Body of pancreas (tissue), 4 donors: ENCODE data around the gene TMEM225B. TPM values are rescaled to one million over a fixed set of nuclear protein-coding genes. Genes with fewer than 3 reads are reported as not detected.
"Not testable (repeated sequence)": the region's sequence is repeated elsewhere in the genome, so short reads cannot be mapped to it uniquely, and the experiment has no call there.

Source experiments
- ATAC-seq: fragments of 150-250 bp; one replicate; pipeline ENCODE4 v1.9.1; 2016
- DNase-seq, 4 donors: peaks; one replicate each; pipeline ENCODE4 v3.0.0-alpha.2; 2019
- H3K27ac ChIP-seq, 4 donors: fragments of 200-600 bp; sonication (generic); 1 replicate in 3 of 4; 2 replicates in 1 of 4; pipeline versions ENCODE4 v1.5.1 to v1.6.1; 2016 to 2019; ENCODE audit warnings: mild to moderate bottlenecking in 1 of 4, mixed read lengths in 1 of 4, moderate library complexity in 1 of 4
- H3K27me3 ChIP-seq, 2 donors: fragments of 200-600 bp; sonication (generic); one replicate each; pipeline ENCODE4 v1.6.0; 2016; ENCODE audit warnings: mild to moderate bottlenecking in 1 of 2
- H3K36me3 ChIP-seq, 2 donors: fragments of 200-600 bp; sonication (generic); replicated peaks in 1 of 2; 2 replicates each; pipeline ENCODE4 v1.5.1; 2016; ENCODE audit warnings: low read depth in 2 of 2; ENCODE audit not compliant: insufficient read depth in 1 of 2
- H3K4me1 ChIP-seq: fragments of 200-600 bp; sonication (generic); one replicate; pipeline ENCODE4 v1.6.0; 2016
- H3K4me3 ChIP-seq, 2 donors: fragments of 200-600 bp; sonication (generic); 1 replicate in 1 of 2; 2 replicates in 1 of 2; pipeline ENCODE4 v1.5.1; 2016 to 2019
- H3K9me3 ChIP-seq, 3 donors: fragments of 200-600 bp; sonication (generic); 1 replicate in 2 of 3; 2 replicates in 1 of 3; pipeline ENCODE4 v1.5.1; 2016
- POLR2A ChIP-seq, 3 donors: fragments of 450-650 bp; IDR thresholded peaks; one replicate each; pipeline ENCODE4 v1.6.1; 2016; ENCODE audit warnings: antibody characterized with exemption in 3 of 3, mild to moderate bottlenecking in 2 of 3
- WGBS, 2 donors: methylation state at CpG; one replicate each; pipeline ENCODE4 v1.1.5; 2017; 5-methylcytosine and 5-hydroxymethylcytosine counted together
- intact Hi-C: fragments of 100-400 bp; cut with DNase I; formaldehyde crosslinking; loops from one replicate; pipeline ENCODE4 v1.15.1; 2023
- total RNA-seq, 2 donors: library from RNA; depleted of rRNA; stranded (reverse); fragments of >200 nt; gene quantifications; one replicate each; pipeline ENCODE4 v1.1.0, GENCODE V29; 2016
- TF ChIP-seq, protein P1 (sequence below), 7 experiments: fragments of 450-650 bp in 4 of 7; fragments of 200-600 bp in 3 of 7; sonication (generic) in 3 of 7; IDR thresholded peaks; one replicate each; pipeline ENCODE4 v1.5.1; 2016 to 2019; ENCODE audit warnings: antibody characterized with exemption in 7 of 7

Gene TMEM225B
- total RNA-seq, 2 donors from 2014 or later, result 0.52 TPM; not detected in 1

DNA sequence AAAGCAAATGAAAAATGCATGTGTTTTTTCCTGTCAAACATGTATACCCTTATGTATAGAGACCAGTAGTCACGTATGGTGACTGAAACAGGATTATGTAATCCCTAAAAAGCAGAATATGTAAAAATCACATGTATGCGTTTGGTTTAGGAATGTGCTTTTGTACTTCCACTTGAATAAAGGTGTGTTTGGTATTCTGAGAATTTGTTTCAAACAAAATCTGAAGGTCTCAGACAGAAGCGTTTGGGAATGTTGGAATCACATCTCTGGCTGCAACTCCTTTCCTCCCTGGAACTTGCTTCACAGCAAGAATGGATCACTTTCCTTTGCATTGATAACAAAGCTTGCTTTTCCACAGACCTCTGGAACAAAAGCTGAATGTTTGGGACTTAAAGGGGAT lies 21.8 kb upstream of the TMEM225B start:
- ATAC-seq, result no peak
- Histone ChIP-seq H3K4me3 (no peak overlapping the region), H3K4me1 (peaks cover 14% of the 10 kb centered on the region), H3K27ac (no peak overlapping the region), H3K36me3 (peaks cover 0 to 16% of the 10 kb centered on the region in 2 donors), H3K27me3 (no peaks in the 10 kb centered on the region), H3K9me3 (no peaks in the 10 kb centered on the region)
- no peak for DNase-seq
- intact Hi-C loops, result no loop called here
- TF ChIP-seq, protein P1, sequence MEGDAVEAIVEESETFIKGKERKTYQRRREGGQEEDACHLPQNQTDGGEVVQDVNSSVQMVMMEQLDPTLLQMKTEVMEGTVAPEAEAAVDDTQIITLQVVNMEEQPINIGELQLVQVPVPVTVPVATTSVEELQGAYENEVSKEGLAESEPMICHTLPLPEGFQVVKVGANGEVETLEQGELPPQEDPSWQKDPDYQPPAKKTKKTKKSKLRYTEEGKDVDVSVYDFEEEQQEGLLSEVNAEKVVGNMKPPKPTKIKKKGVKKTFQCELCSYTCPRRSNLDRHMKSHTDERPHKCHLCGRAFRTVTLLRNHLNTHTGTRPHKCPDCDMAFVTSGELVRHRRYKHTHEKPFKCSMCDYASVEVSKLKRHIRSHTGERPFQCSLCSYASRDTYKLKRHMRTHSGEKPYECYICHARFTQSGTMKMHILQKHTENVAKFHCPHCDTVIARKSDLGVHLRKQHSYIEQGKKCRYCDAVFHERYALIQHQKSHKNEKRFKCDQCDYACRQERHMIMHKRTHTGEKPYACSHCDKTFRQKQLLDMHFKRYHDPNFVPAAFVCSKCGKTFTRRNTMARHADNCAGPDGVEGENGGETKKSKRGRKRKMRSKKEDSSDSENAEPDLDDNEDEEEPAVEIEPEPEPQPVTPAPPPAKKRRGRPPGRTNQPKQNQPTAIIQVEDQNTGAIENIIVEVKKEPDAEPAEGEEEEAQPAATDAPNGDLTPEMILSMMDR (IDR thresholded peaks at IDR 0.05), result no peak
- TF ChIP-seq POLR2A (IDR thresholded peaks at IDR 0.05), result no peak
- WGBS, 2 donors, result 68 to 80% methylated on average over 3 of the region's 3 CpGs

DNA sequence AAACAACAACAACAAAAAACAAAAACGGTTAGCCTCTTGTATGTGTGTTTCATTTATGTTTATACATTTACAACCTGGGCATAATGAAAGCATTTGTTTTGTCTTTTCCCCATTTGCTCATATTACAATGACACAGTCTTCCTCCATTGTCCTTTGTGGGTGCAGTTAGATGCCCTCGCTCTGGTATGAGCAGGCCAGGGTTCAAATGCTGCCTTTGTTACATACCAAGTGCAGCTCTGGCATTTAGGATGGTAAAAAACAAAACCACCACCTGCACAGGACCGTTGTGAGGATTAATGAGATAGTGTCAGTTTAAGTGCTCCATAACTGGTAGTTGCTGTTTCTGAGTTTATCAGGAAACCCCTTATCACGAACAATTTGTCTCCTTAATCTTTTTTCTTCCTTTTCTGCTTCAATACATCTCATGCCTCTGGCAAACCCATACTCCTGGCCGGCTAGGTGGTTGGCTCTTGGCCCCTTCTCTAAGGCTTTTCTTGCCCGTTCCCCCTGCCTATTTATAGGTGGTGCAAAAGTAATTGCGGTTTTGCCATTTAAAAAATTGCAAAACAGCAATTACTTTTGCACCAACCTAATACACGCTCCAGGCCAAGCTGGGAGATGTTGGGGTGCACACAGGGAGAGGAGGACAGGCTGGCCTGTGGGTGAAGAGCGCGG lies 18.6 kb upstream of the TMEM225B start:
- H3K27ac ChIP-seq, result no peak overlapping the region
- intact Hi-C loops, result no loop called here

DNA sequence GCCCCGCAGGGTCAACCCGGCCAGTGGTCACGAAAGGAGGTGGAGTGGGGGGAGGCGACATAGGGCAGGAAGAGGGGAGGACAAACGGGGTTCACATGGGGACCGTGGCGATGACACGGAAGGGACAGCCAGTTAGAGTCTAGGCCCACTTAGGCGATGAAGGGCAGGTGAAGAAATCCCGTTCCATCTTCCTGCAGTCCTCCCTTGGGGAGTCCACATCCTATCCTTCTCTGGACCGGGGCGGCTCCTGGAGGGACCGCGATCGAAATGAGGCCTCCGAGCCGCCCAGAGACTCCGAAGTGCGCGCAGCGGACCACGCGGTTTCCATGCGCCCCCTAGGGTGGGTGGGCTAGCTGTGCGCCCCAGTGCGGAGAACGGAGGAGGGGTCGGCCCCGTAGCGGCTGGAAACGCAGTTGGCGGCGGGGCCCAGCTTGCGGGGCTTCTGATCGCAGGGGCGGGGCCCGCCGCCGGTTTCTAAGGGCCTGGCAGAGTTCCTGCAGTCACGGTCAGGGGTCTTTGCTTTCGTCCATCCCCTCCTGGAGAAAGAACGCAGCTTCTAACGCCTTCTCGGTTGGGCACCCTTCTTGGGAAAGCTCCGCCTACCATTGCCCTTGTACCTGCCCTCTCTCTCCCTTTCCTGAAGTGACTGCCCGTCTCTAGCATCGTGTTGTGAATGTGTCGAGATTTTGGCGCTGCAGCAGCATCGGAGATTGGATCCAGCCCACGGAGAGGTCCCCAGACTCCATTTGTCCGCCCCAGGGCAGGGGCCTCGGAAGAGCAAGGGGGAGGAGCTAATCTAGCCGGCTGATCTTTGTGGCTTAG lies 17.9 kb upstream of the TMEM225B start:
- H3K27ac ChIP-seq, result peak overlapping the region in 1 of 4 donors; percentile 26
- no peaks in the 10 kb centered on the region for H3K36me3 ChIP-seq
- ATAC-seq, result peak; percentile 57
- no peaks in the 10 kb centered on the region for H3K9me3 ChIP-seq
- H3K4me1 ChIP-seq, result peaks cover 14% of the 10 kb centered on the region
- 2 to 7% methylated on average over 29 to 54 of the region's 54 CpGs for WGBS, 2 donors
- H3K27me3 ChIP-seq, result no peaks in the 10 kb centered on the region
- H3K4me3 ChIP-seq, result peak overlapping the region; percentile 8 to 21
- intact Hi-C loops, result no loop called here
- DNase-seq, result peak; percentile 21 to 38 (median 37)
- TF ChIP-seq, protein P1 (IDR thresholded peaks at IDR 0.05), result peak in 1 of 7 experiments; percentile 6
- TF ChIP-seq POLR2A (IDR thresholded peaks at IDR 0.05), result no peak

More for the DNA sequence above, 18.6 kb upstream of the TMEM225B start:
- no peaks in the 10 kb centered on the region for H3K9me3 ChIP-seq
- no peaks in the 10 kb centered on the region for H3K27me3 ChIP-seq
- WGBS, 2 donors, result 36 to 40% methylated on average over 10 of the region's 10 CpGs
- H3K4me1 ChIP-seq, result peaks cover 14% of the 10 kb centered on the region
- no peaks in the 10 kb centered on the region for H3K36me3 ChIP-seq
- no peak for DNase-seq
- TF ChIP-seq POLR2A (IDR thresholded peaks at IDR 0.05), result no peak
- TF ChIP-seq, protein P1 (IDR thresholded peaks at IDR 0.05), result no peak
- H3K4me3 ChIP-seq, result no peak overlapping the region
- no peak for ATAC-seq

DNA sequence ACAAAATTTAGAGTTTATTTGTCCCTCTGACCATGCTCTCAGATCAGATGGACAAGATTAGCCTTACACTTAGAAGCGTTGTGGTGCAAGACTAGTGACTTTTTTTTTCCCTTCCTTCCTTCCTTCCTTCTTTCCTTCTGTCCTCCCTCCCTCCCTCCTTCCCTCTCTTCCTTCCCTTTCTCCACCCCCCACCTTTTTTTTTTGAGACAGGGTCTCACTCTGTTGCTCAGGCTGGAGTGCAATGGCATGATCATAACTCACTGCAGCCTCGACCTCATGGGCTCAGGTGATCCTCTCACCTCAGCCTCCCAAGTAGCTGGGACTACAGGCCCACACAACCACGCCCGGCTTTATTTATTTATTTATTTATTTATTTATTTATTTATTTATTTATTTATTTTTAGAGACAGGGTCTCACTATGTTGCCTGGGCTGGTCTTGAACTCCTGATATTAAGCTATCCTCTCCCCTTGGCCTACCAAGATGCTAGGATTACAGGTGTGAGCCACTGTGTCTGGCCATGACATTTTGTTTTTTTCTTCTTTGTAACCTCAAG lies 17.2 kb upstream of the TMEM225B start:
- H3K36me3 ChIP-seq, H3K27me3 ChIP-seq, H3K9me3 ChIP-seq, intact Hi-C loops, H3K27ac ChIP-seq, DNase-seq, H3K4me3 ChIP-seq: not testable (repeated sequence)
- H3K4me1 ChIP-seq, result peaks cover 14% of the 10 kb centered on the region
- WGBS, 2 donors, result 51 to 62% methylated on average over 4 of the region's 4 CpGs
- ATAC-seq, result peak; percentile 16

DNA sequence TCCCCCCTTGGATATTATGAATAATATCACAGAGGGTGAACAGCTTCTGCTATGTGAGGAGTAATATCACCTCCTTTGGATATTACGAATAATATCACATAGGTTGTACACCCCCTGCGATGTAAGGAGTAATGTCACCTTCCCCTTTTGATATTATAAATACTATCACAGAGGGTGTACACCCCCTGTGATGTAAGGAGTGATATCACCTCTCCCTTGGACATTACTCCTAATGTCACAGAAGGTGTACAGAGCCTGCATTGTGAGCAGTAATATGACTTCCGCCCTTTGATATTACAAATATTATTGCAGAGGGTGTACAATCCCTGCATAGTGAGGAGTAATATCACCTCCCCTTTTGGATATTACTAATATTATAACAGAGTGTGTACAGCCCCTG lies 9.2 kb upstream of the TMEM225B start:
- intact Hi-C loops, result no loop called here
- no peaks in the 10 kb centered on the region for H3K36me3 ChIP-seq
- 70 to 80% methylated on average over 3 of the region's 3 CpGs for WGBS, 2 donors
- DNase-seq, result no peak
- no peak for ATAC-seq
- no peaks in the 10 kb centered on the region for H3K4me1 ChIP-seq
- H3K27ac ChIP-seq, result no peak overlapping the region
- no peak overlapping the region for H3K4me3 ChIP-seq
- no peak for TF ChIP-seq POLR2A (IDR thresholded peaks at IDR 0.05)
- TF ChIP-seq, protein P1 (IDR thresholded peaks at IDR 0.05), result no peak
- H3K27me3 ChIP-seq, result no peaks in the 10 kb centered on the region
- no peaks in the 10 kb centered on the region for H3K9me3 ChIP-seq
